Endothelial cell of umbilical vein (primary cell): Measurements from ENCODE around the gene DIP2C. TPM values are rescaled to one million over a fixed set of nuclear protein-coding genes. Genes with fewer than 3 reads are reported as not detected.

Experiments used
- BruUV-seq: library from RNA; stranded (reverse); fragments of 400-500 nt; replicated peaks from 2 replicates; lab custom pipeline; 2021; lab: Mats Ljungman, UMichigan
- CTCF ChIA-PET: fragments of 300-600, 350-600 bp; sonication (Branson Sonifier 250); formaldehyde crosslinking; loops from one replicate; lab custom pipeline; 2021; ENCODE audit warnings: antibody characterized with exemption, inconsistent platforms; lab: Charles Lee
- POLR2A ChIA-PET: fragments of 300-600, 350-600 bp; sonication (Branson Sonifier 250); formaldehyde crosslinking; loops from one replicate; lab custom pipeline; 2021; ENCODE audit warnings: antibody characterized with exemption, inconsistent platforms; lab: Charles Lee
- DNase-seq: peaks from one replicate; pipeline ENCODE4 v3.0.0-alpha.2; 2011; ENCODE audit warnings: low read depth, low spot score
- FAIRE-seq: peaks from 2 replicates; lab custom pipeline; 2011; peaks lifted over from hg19 to GRCh38; lab: Jason Lieb, UNC
- H2AFZ ChIP-seq: 2 replicates; pipeline ENCODE4 v1.6.0; 2012; ENCODE audit warnings: low read depth, low read length, control low read depth, inconsistent platforms
- H3K27ac ChIP-seq: 2 replicates; pipeline ENCODE4 v1.5.1; 2011; ENCODE audit warnings: low read depth, mild to moderate bottlenecking, control low read depth, low read length, moderate library complexity; ENCODE audit not compliant: insufficient read depth
- H3K27me3 ChIP-seq, 2 experiments: 2 replicates each; pipeline versions ENCODE4 v1.6.0 to v1.6.1; 2011; ENCODE audit warnings: low read length in 2 of 2, mixed read lengths in 1 of 2; ENCODE audit not compliant: control insufficient read depth in 2 of 2, insufficient read depth in 2 of 2
- H3K36me3 ChIP-seq, 2 experiments: 2 replicates in 1 of 2; 3 replicates in 1 of 2; pipeline ENCODE4 v1.5.1; 2011; ENCODE audit warnings: low read length in 2 of 2, mild to moderate bottlenecking in 1 of 2, moderate library complexity in 1 of 2; ENCODE audit not compliant: control insufficient read depth in 2 of 2, insufficient read depth in 2 of 2; ENCODE audit errors: extremely low read depth in 1 of 2
- H3K4me1 ChIP-seq: 3 replicates; pipeline ENCODE4 v1.5.1; 2011; ENCODE audit warnings: mild to moderate bottlenecking, low read length; ENCODE audit not compliant: control insufficient read depth, insufficient read depth; ENCODE audit errors: extremely low read depth
- H3K4me2 ChIP-seq: 2 replicates; pipeline ENCODE4 v1.6.1; 2011; ENCODE audit warnings: low read length, control low read depth, mixed read lengths; ENCODE audit not compliant: insufficient read depth
- H3K4me3 ChIP-seq, 3 experiments: fragments of 200-600 bp in 1 of 3; sonication (generic), shearing (Covaris generic) in 1 of 3; replicated peaks in 1 of 3; 2 replicates each; pipeline ENCODE4 v1.5.1; 2011 to 2016; ENCODE audit warnings: control low read depth in 3 of 3, low read length in 3 of 3, mild to moderate bottlenecking in 2 of 3, inconsistent platforms in 1 of 3, low read depth in 1 of 3, moderate library complexity in 1 of 3; ENCODE audit not compliant: insufficient read depth in 1 of 3
- H3K79me2 ChIP-seq: 2 replicates; pipeline ENCODE4 v1.6.0; 2012; ENCODE audit warnings: low read length, inconsistent platforms; ENCODE audit not compliant: control insufficient read depth, insufficient read depth
- H3K9ac ChIP-seq: replicated peaks from 2 replicates; pipeline ENCODE3; 2011; ENCODE audit warnings: low read length, control low read depth; ENCODE audit not compliant: insufficient read depth; ENCODE audit errors: extremely low read depth
- H3K9me1 ChIP-seq: replicated peaks from 3 replicates; pipeline ENCODE4 v1.6.0; 2011; ENCODE audit warnings: mild to moderate bottlenecking, low read length; ENCODE audit not compliant: control insufficient read depth, insufficient read depth; ENCODE audit errors: extremely low read depth
- H3K9me3 ChIP-seq: replicated peaks from 2 replicates; pipeline ENCODE4 v1.5.1; 2012; ENCODE audit warnings: low read length, inconsistent platforms; ENCODE audit not compliant: control insufficient read depth, insufficient read depth
- H4K20me1 ChIP-seq: replicated peaks from 2 replicates; pipeline ENCODE3; 2011; ENCODE audit warnings: mild to moderate bottlenecking, low read length; ENCODE audit not compliant: control insufficient read depth, insufficient read depth; ENCODE audit errors: extremely low read depth
- CTCF ChIP-seq, 2 donors: IDR thresholded peaks; 1 replicate in 1 of 2; 2 replicates in 1 of 2; pipeline ENCODE4 v1.5.1; 2011; ENCODE audit warnings: low read length in 2 of 2, mild to moderate bottlenecking in 2 of 2, moderate library complexity in 2 of 2, control low read depth in 1 of 2, inconsistent platforms in 1 of 2, low read depth in 1 of 2; ENCODE audit not compliant: insufficient read depth in 1 of 2; ENCODE audit errors: extremely low read depth in 1 of 2
- EZH2 ChIP-seq: IDR thresholded peaks from 2 replicates; pipeline ENCODE4 v1.6.1; 2012; ENCODE audit warnings: borderline replicate concordance, low read depth, mild to moderate bottlenecking, moderate library complexity, low read length, inconsistent platforms; ENCODE audit not compliant: severe bottlenecking
- FOS ChIP-seq: IDR thresholded peaks from 2 replicates; pipeline ENCODE4 v1.6.1; 2011; ENCODE audit warnings: mild to moderate bottlenecking, low read length, moderate library complexity, borderline replicate concordance; ENCODE audit not compliant: insufficient read depth
- GATA2 ChIP-seq: IDR thresholded peaks from 2 replicates; pipeline ENCODE4 v1.7.0; 2011; ENCODE audit warnings: low read depth, mild to moderate bottlenecking, moderate library complexity, mixed read lengths, low read length; ENCODE audit not compliant: insufficient read length, insufficient read depth
- JUN ChIP-seq: IDR thresholded peaks from 2 replicates; pipeline ENCODE4 v1.6.1; 2011; ENCODE audit warnings: borderline replicate concordance, low read depth; ENCODE audit not compliant: insufficient read length, insufficient read depth
- MAX ChIP-seq: IDR thresholded peaks from 2 replicates; pipeline ENCODE4 v1.6.1; 2011; ENCODE audit not compliant: insufficient read depth, insufficient read length
- MYC ChIP-seq: IDR thresholded peaks from one replicate; pipeline ENCODE4 v1.6.1; 2011; ENCODE audit warnings: mild to moderate bottlenecking, low read depth, low read length
- POLR2A ChIP-seq: IDR thresholded peaks from 2 replicates; pipeline ENCODE4 v1.6.1; 2012; ENCODE audit warnings: low read depth, mild to moderate bottlenecking, control low read depth, low read length
- POLR2AphosphoS5 ChIP-seq: IDR thresholded peaks from 2 replicates; pipeline ENCODE4 v1.6.1; 2012; ENCODE audit warnings: low read depth, mild to moderate bottlenecking, control low read depth, low read length, moderate library complexity; ENCODE audit not compliant: insufficient read depth
- dilution Hi-C: fragments of 300-500 bp; cut with MboI; formaldehyde crosslinking; loops from one replicate; pipeline ENCODE4 v1.15.0; 2019; ENCODE audit warnings: low sequenced_read_pairs; ENCODE audit not compliant: extremely low pct_ligation_motif_present
- intact Hi-C: fragments of 100-400 bp; cut with micrococcal nuclease; formaldehyde crosslinking; loops from one replicate; pipeline ENCODE4 v1.10.0; 2022
- polyA plus RNA-seq, 4 experiments: library from polyadenylated mRNA; depleted of rRNA in 3 of 4; stranded (reverse) in 3 of 4; unstranded in 1 of 4; fragments of >200 nt; gene quantifications; 2 replicates each; pipeline versions ENCODE4 v1.2.1 to v1.2.3, GENCODE V29; 2011 to 2012; ENCODE audit warnings: missing spikeins in 1 of 4
- total RNA-seq: library from RNA; stranded (reverse); gene quantifications from 2 replicates; pipeline ENCODE4 v1.2.3, GENCODE V29; 2021

The DIP2C gene
- total and polyA plus RNA-seq, 2 donors (not counting 3 experiments of a cell fraction or from before 2014, with no cell fraction given) = 3.6 to 10.7 TPM

GRCh38 chr10:271722-272121 is 417.7 kb downstream of the DIP2C start:
- Histone ChIP-seq H3K79me2 (no peaks in the 10 kb centered on the region), H4K20me1 (no peaks in the 10 kb centered on the region), H3K4me3 (no peak overlapping the region), H2AFZ (no peak overlapping the region), H3K9me3 (no peaks in the 10 kb centered on the region), H3K4me2 (no peak overlapping the region), H3K27ac (no peak overlapping the region), H3K9ac (no peak overlapping the region), H3K4me1 (peaks cover 10% of the 10 kb centered on the region), H3K9me1 (no peaks in the 10 kb centered on the region), H3K27me3 (no peaks in the 10 kb centered on the region), H3K36me3 (no peaks in the 10 kb centered on the region)
- intact Hi-C loops = no loop called here
- ChIA-PET CTCF (interaction anchor here (1.3 to 1.6 kb wide), 3 partner anchors 19 to 41 kb away, joined by 3 to 4 read pairs (median 3); no protein-coding TSS in a partner anchor), POLR2A (no interaction called here)
- FAIRE-seq = no peak
- no TSS peak for BruUV-seq
- no peak for TF ChIP-seq POLR2AphosphoS5
- no peak for TF ChIP-seq POLR2A
- TF ChIP-seq GATA2 = no peak
- TF ChIP-seq MYC = no peak
- TF ChIP-seq FOS = no peak
- no peak for TF ChIP-seq JUN
- TF ChIP-seq EZH2 = no peak
- no peak for TF ChIP-seq CTCF (IDR thresholded peaks at IDR 0.05; ENCODE audit: extremely low read depth in 1 of 2, insufficient read depth in 1 of 2, low read depth in 1 of 2, low read length in 2 of 2)
- no peak for TF ChIP-seq MAX
- no peak for DNase-seq
- dilution Hi-C loops = no loop called here
